ENCODE data around the gene OR52A1. TPM values are rescaled to one million over a fixed set of nuclear protein-coding genes. Genes with fewer than 3 reads are reported as not detected.
A peak's percentile ranks its signal among the peaks of the same experiment; 100 is the strongest.

Gene OR52A1
- total and polyA plus RNA-seq, 2 donors (not counting 1 experiment from before 2014, with no cell fraction given) = not detected

GRCh38 chr11:5129457-5129877 lies 25.1 kb downstream of the OR52A1 start:
- Histone ChIP-seq H3K4me3 (replicated peaks in 1 of 4; ENCODE audit: control extremely low read depth in 1 of 4, insufficient read depth in 1 of 4, low read depth in 3 of 4, low read length in 4 of 4) (no peak overlapping the region), H3K4me1 (ENCODE audit: control insufficient read depth, extremely low read depth, insufficient read depth, low read length) (no peaks in the 10 kb centered on the region), H3K9ac (ENCODE audit: insufficient read depth, low read length) (no peak overlapping the region), H2AFZ (ENCODE audit: low read length) (no peak overlapping the region), H3K27ac (ENCODE audit: insufficient read depth, low read length) (no peak overlapping the region), H3K9me3 (ENCODE audit: control insufficient read depth, insufficient read depth, low read depth, low read length) (no peaks in the 10 kb centered on the region), H4K20me1 (ENCODE audit: control insufficient read depth, extremely low read depth, insufficient read depth, low read length) (no peaks in the 10 kb centered on the region), H3K4me2 (ENCODE audit: extremely low read depth, insufficient read depth, low read length) (no peak overlapping the region), H3K79me2 (ENCODE audit: control insufficient read depth, insufficient read depth, low read length) (no peaks in the 10 kb centered on the region), H3K36me3 (ENCODE audit: control insufficient read depth, insufficient read depth, low read length) (no peaks in the 10 kb centered on the region), H3K27me3 (ENCODE audit: control insufficient read depth, insufficient read depth, low read length) (no peaks in the 10 kb centered on the region)
- peak in 1 of 2 donors; percentile 14 for DNase-seq (ENCODE audit: low read depth in 2 of 2)
- no peak for TF ChIP-seq EZH2 (IDR thresholded peaks at IDR 0.05; ENCODE audit: low read length, missing control alignments)
- TF ChIP-seq CTCF (conservative IDR thresholded peaks at IDR 0.05 in 1 of 2, IDR thresholded peaks at IDR 0.05 in 1 of 2; ENCODE audit: low read depth in 1 of 2, low read length in 2 of 2) = no peak

- Histone ChIP-seq H3K4me2 (ENCODE audit: extremely low read depth, insufficient read depth, low read length) (no peak overlapping the region), H3K27me3 (ENCODE audit: control insufficient read depth, insufficient read depth, low read length) (no peaks in the 10 kb centered on the region), H3K4me3 (replicated peaks in 1 of 4; ENCODE audit: control extremely low read depth in 1 of 4, insufficient read depth in 1 of 4, low read depth in 3 of 4, low read length in 4 of 4) (no peak overlapping the region), H3K4me1 (ENCODE audit: control insufficient read depth, extremely low read depth, insufficient read depth, low read length) (no peaks in the 10 kb centered on the region), H2AFZ (ENCODE audit: low read length) (no peak overlapping the region), H3K79me2 (ENCODE audit: control insufficient read depth, insufficient read depth, low read length) (no peaks in the 10 kb centered on the region), H3K9ac (ENCODE audit: insufficient read depth, low read length) (no peak overlapping the region), H3K27ac (ENCODE audit: insufficient read depth, low read length) (no peak overlapping the region), H3K36me3 (ENCODE audit: control insufficient read depth, insufficient read depth, low read length) (no peaks in the 10 kb centered on the region), H4K20me1 (ENCODE audit: control insufficient read depth, extremely low read depth, insufficient read depth, low read length) (no peaks in the 10 kb centered on the region), H3K9me3 (ENCODE audit: control insufficient read depth, insufficient read depth, low read depth, low read length) (no peaks in the 10 kb centered on the region)
- no peak for DNase-seq (ENCODE audit: low read depth in 2 of 2)
- TF ChIP-seq CTCF (conservative IDR thresholded peaks at IDR 0.05 in 1 of 2, IDR thresholded peaks at IDR 0.05 in 1 of 2; ENCODE audit: low read depth in 1 of 2, low read length in 2 of 2) (no peak), EZH2 (IDR thresholded peaks at IDR 0.05; ENCODE audit: low read length, missing control alignments) (no peak)
Observed at GRCh38 chr11:5124891-5125620, 29.5 kb downstream of the OR52A1 start.

GRCh38 chr11:5123802-5124521 lies 30.6 kb downstream of the OR52A1 start:
- DNase-seq (ENCODE audit: low read depth in 2 of 2) = peak; percentile 43 to 77
- H3K4me1 ChIP-seq (ENCODE audit: control insufficient read depth, extremely low read depth, insufficient read depth, low read length) = no peaks in the 10 kb centered on the region
- no peak overlapping the region for H3K4me3 ChIP-seq (replicated peaks in 1 of 4; ENCODE audit: control extremely low read depth in 1 of 4, insufficient read depth in 1 of 4, low read depth in 3 of 4, low read length in 4 of 4)
- no peak overlapping the region for H3K4me2 ChIP-seq (ENCODE audit: extremely low read depth, insufficient read depth, low read length)
- H3K27me3 ChIP-seq (ENCODE audit: control insufficient read depth, insufficient read depth, low read length) = no peaks in the 10 kb centered on the region
- no peaks in the 10 kb centered on the region for H4K20me1 ChIP-seq (ENCODE audit: control insufficient read depth, extremely low read depth, insufficient read depth, low read length)
- H3K36me3 ChIP-seq (ENCODE audit: control insufficient read depth, insufficient read depth, low read length) = no peaks in the 10 kb centered on the region
- TF ChIP-seq EZH2 (IDR thresholded peaks at IDR 0.05; ENCODE audit: low read length, missing control alignments) (no peak), CTCF (conservative IDR thresholded peaks at IDR 0.05 in 1 of 2, IDR thresholded peaks at IDR 0.05 in 1 of 2; ENCODE audit: low read depth in 1 of 2, low read length in 2 of 2) (peak; percentile 89 to 92)
- no peaks in the 10 kb centered on the region for H3K9me3 ChIP-seq (ENCODE audit: control insufficient read depth, insufficient read depth, low read depth, low read length)
- H3K79me2 ChIP-seq (ENCODE audit: control insufficient read depth, insufficient read depth, low read length) = no peaks in the 10 kb centered on the region
- peak overlapping the region; percentile 44 for H2AFZ ChIP-seq (ENCODE audit: low read length)
- H3K9ac ChIP-seq (ENCODE audit: insufficient read depth, low read length) = no peak overlapping the region
- no peak overlapping the region for H3K27ac ChIP-seq (ENCODE audit: insufficient read depth, low read length)
